ENCODE results near the gene CYP2S1. TPM values are rescaled to one million over a fixed set of nuclear protein-coding genes. Genes with fewer than 3 reads are reported as not detected.
"Not testable (repeated sequence)": the region's sequence is repeated elsewhere in the genome, so short reads cannot be mapped to it uniquely, and the experiment has no call there.

CYP2S1 gene
- total RNA-seq, 5 donors from 2014 or later (not counting 1 experiment from before 2014, with no cell fraction given) = 0.20 to 1.2 (median 0.51) TPM; not detected in 1

GRCh38 chr19:41175801-41176777, 16.9 kb upstream of the CYP2S1 start:
- no peaks in the 10 kb centered on the region for H3K9me3 ChIP-seq
- H3K4me3 Mint-ChIP-seq = peak overlapping the region; percentile 23 to 62 (median 41)
- no peak overlapping the region for H3K27ac ChIP-seq (ENCODE audit: low read length)
- H3K27me3 ChIP-seq (replicated peaks in 1 of 2; ENCODE audit: control insufficient read depth in 2 of 2, extremely low read depth in 1 of 2, insufficient read depth in 2 of 2, low read length in 1 of 2) = no peaks in the 10 kb centered on the region
- no peaks in the 10 kb centered on the region for H3K27me3 Mint-ChIP-seq
- no peaks in the 10 kb centered on the region for H3K9me3 Mint-ChIP-seq
- 19% methylated on average over 8 of the region's 14 CpGs for WGBS (ENCODE audit: insufficient coverage)
- H3K4me3 ChIP-seq (ENCODE audit: control insufficient read depth in 1 of 2, extremely low read depth in 1 of 2, low read length in 1 of 2) = no peak overlapping the region
- no peaks in the 10 kb centered on the region for H3K36me3 ChIP-seq (ENCODE audit: control insufficient read depth in 2 of 2, extremely low read depth in 1 of 2, insufficient read depth in 1 of 2, low read length in 1 of 2)
- peaks cover 11 to 19% (median 16%) of the 10 kb centered on the region in 3 donors for H3K4me1 Mint-ChIP-seq
- ATAC-seq (replicated peaks in 1 of 4) (peak; percentile 92 to 98 (median 96)), DNase-seq (peak in 27 of 35 experiments; percentile 3 to 65 (median 32))
- POLR2A ChIA-PET = no interaction called here
- CTCF ChIA-PET = no interaction called here
- peak overlapping the region; percentile 79 to 88 for H3K27ac Mint-ChIP-seq
- no peaks in the 10 kb centered on the region for H3K36me3 Mint-ChIP-seq
- H3K4me1 ChIP-seq (ENCODE audit: control insufficient read depth in 1 of 2, extremely low read depth in 1 of 2, insufficient read depth in 2 of 2, low read length in 2 of 2) = peaks cover 8 to 20% of the 10 kb centered on the region in 2 experiments

DNA sequence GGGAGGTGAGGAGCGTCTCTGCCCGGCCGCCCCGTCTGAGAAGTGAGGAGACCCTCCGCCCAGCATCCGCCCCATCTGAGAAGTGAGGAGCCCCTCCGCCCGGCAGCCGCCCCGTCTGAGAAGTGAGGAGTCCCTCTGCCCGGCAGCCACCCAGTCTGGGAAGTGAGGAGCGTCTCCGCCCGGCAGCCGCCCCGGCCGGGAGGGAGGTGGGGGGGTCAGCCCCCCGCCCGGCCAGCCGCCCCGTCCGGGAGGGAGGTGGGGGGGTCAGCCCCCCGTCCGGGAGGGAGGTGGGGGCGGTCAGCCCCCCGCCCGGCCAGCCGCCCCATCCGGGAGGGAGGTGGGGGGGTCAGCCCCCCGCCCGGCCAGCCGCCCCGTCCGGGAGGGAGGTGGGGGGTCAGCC, 12.8 kb upstream of the CYP2S1 start:
- ATAC-seq (replicated peaks in 1 of 4); H3K4me3 Mint-ChIP-seq; POLR2A ChIA-PET; H3K9me3 ChIP-seq; H3K27me3 Mint-ChIP-seq; DNase-seq; H3K9me3 Mint-ChIP-seq; H3K27ac Mint-ChIP-seq; H3K36me3 Mint-ChIP-seq; CTCF ChIA-PET; H3K27ac ChIP-seq (ENCODE audit: low read length); H3K4me3 ChIP-seq (ENCODE audit: control insufficient read depth in 1 of 2, extremely low read depth in 1 of 2, low read length in 1 of 2); H3K27me3 ChIP-seq (replicated peaks in 1 of 2; ENCODE audit: control insufficient read depth in 2 of 2, extremely low read depth in 1 of 2, insufficient read depth in 2 of 2, low read length in 1 of 2); H3K36me3 ChIP-seq (ENCODE audit: control insufficient read depth in 2 of 2, extremely low read depth in 1 of 2, insufficient read depth in 1 of 2, low read length in 1 of 2): not testable (repeated sequence)
- H3K4me1 Mint-ChIP-seq = peaks cover 11 to 14% (median 14%) of the 10 kb centered on the region in 3 donors
- peaks cover 8 to 20% of the 10 kb centered on the region in 2 experiments for H3K4me1 ChIP-seq (ENCODE audit: control insufficient read depth in 1 of 2, extremely low read depth in 1 of 2, insufficient read depth in 2 of 2, low read length in 2 of 2)
- WGBS (ENCODE audit: insufficient coverage) = no CpG with 5 or more reads among the region's 34 CpGs

DNA sequence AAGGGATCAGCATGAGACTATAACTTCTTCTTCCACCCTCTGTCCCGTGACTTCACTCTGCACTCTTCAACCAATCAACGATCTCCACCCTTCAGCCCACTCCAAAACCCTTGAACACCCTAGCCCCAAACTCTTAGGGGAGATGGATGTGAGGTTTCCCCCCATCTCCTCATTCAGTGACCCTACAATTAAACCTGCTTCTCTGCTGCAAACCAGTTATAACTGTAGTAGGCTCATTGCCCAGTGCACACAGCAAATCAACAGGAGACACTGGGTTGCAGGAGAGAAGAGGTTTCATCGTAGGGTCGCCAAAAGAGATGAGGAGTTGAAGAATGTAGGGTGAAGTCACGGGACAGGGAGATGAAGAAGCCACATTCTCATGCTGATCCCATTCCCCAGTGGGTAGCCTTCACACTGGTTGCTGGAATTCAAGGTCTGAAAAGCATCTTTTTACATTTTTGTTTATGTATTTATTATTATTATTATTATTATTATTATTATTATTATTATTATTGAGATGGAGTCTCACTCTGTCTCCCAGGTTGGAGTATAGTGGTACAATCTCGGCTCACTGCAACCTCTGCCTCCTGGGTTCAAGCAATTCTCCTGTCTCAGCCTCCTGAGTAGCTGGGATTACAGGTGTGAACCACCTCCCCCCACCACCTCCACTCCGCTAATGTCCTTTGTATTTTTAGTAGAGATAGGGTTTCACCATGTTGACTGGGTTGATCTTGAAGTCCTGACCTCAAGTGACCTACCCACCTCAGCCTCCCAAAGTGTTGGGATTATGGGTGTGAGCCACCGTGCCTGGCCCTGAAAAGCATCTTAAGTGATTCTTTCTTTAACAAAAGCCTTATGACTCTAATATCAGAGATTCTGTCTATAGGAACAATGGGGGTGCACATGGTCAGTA, 5.8 kb upstream of the CYP2S1 start:
- ChIA-PET CTCF (no interaction called here), POLR2A (no interaction called here)
- Histone ChIP-seq H3K4me1 (ENCODE audit: control insufficient read depth in 1 of 2, extremely low read depth in 1 of 2, insufficient read depth in 2 of 2, low read length in 2 of 2) (no peaks in the 10 kb centered on the region), H3K36me3 (ENCODE audit: control insufficient read depth in 2 of 2, extremely low read depth in 1 of 2, insufficient read depth in 1 of 2, low read length in 1 of 2) (no peaks in the 10 kb centered on the region), H3K27ac (ENCODE audit: low read length) (no peak overlapping the region), H3K27me3 (replicated peaks in 1 of 2; ENCODE audit: control insufficient read depth in 2 of 2, extremely low read depth in 1 of 2, insufficient read depth in 2 of 2, low read length in 1 of 2) (peaks cover 0 to 31% of the 10 kb centered on the region in 2 experiments), H3K4me3 (ENCODE audit: control insufficient read depth in 1 of 2, extremely low read depth in 1 of 2, low read length in 1 of 2) (no peak overlapping the region), H3K9me3 (no peaks in the 10 kb centered on the region)
- peaks cover 30 to 31% of the 10 kb centered on the region in 2 donors for H3K27me3 Mint-ChIP-seq
- no peak overlapping the region for H3K27ac Mint-ChIP-seq
- peaks cover 0 to 2% (median under 1%) of the 10 kb centered on the region in 3 donors for H3K4me1 Mint-ChIP-seq
- H3K9me3 Mint-ChIP-seq = no peaks in the 10 kb centered on the region
- no peaks in the 10 kb centered on the region for H3K36me3 Mint-ChIP-seq
- DNase-seq = no peak
- 67% methylated on average over 1 of the region's 8 CpGs for WGBS (ENCODE audit: insufficient coverage)
- no peak overlapping the region for H3K4me3 Mint-ChIP-seq
- ATAC-seq (replicated peaks in 1 of 4) = no peak

- ChIA-PET POLR2A (no interaction called here), CTCF (interaction anchor here in 1 of 2 donors (0.6 kb wide), 1 partner anchor 16 kb away, joined by 8 read pairs; no protein-coding TSS in a partner anchor)
- Histone ChIP-seq H3K27me3 (replicated peaks in 1 of 2; ENCODE audit: control insufficient read depth in 2 of 2, extremely low read depth in 1 of 2, insufficient read depth in 2 of 2, low read length in 1 of 2) (peaks cover 0 to 34% of the 10 kb centered on the region in 2 experiments), H3K9me3 (no peaks in the 10 kb centered on the region), H3K4me3 (ENCODE audit: control insufficient read depth in 1 of 2, extremely low read depth in 1 of 2, low read length in 1 of 2) (no peak overlapping the region), H3K4me1 (ENCODE audit: control insufficient read depth in 1 of 2, extremely low read depth in 1 of 2, insufficient read depth in 2 of 2, low read length in 2 of 2) (peaks cover 0 to 6% of the 10 kb centered on the region in 2 experiments), H3K27ac (ENCODE audit: low read length) (no peak overlapping the region), H3K36me3 (ENCODE audit: control insufficient read depth in 2 of 2, extremely low read depth in 1 of 2, insufficient read depth in 1 of 2, low read length in 1 of 2) (no peaks in the 10 kb centered on the region)
- Mint-ChIP-seq H3K4me3 (no peak overlapping the region), H3K36me3 (no peaks in the 10 kb centered on the region), H3K9me3 (no peaks in the 10 kb centered on the region), H3K27ac (no peak overlapping the region), H3K27me3 (peaks cover 36 to 37% of the 10 kb centered on the region in 2 donors), H3K4me1 (peaks cover 5 to 8% (median 5%) of the 10 kb centered on the region in 3 donors)
- no peak for DNase-seq
- WGBS (ENCODE audit: insufficient coverage) = 67% methylated on average over 1 of the region's 3 CpGs
- ATAC-seq (replicated peaks in 1 of 4) = no peak
These were observed 5.1 kb upstream of the CYP2S1 start for GRCh38 chr19:41187884-41188279.

- ATAC-seq (replicated peaks in 1 of 4) = no peak
- H3K36me3 ChIP-seq (ENCODE audit: control insufficient read depth in 2 of 2, extremely low read depth in 1 of 2, insufficient read depth in 1 of 2, low read length in 1 of 2) = no peaks in the 10 kb centered on the region
- no peak overlapping the region for H3K4me3 ChIP-seq (ENCODE audit: control insufficient read depth in 1 of 2, extremely low read depth in 1 of 2, low read length in 1 of 2)
- ChIA-PET POLR2A (no interaction called here), CTCF (interaction anchor here in 1 of 2 donors (0.7 kb wide), 1 partner anchor 119 kb away, joined by 3 read pairs; no protein-coding TSS in a partner anchor)
- peaks cover 0 to 22% of the 10 kb centered on the region in 2 experiments for H3K4me1 ChIP-seq (ENCODE audit: control insufficient read depth in 1 of 2, extremely low read depth in 1 of 2, insufficient read depth in 2 of 2, low read length in 2 of 2)
- WGBS (ENCODE audit: insufficient coverage) = no CpG with 5 or more reads among the region's 8 CpGs
- no peak for DNase-seq
- H3K27me3 Mint-ChIP-seq = peaks cover 35 to 48% of the 10 kb centered on the region in 2 donors
- H3K27me3 ChIP-seq (replicated peaks in 1 of 2; ENCODE audit: control insufficient read depth in 2 of 2, extremely low read depth in 1 of 2, insufficient read depth in 2 of 2, low read length in 1 of 2) = peaks cover 0 to 49% of the 10 kb centered on the region in 2 experiments
- H3K27ac ChIP-seq (ENCODE audit: low read length) = no peak overlapping the region
- H3K4me3 Mint-ChIP-seq = no peak overlapping the region
- no peak overlapping the region for H3K27ac Mint-ChIP-seq
- H3K36me3 Mint-ChIP-seq = no peaks in the 10 kb centered on the region
- no peaks in the 10 kb centered on the region for H3K9me3 Mint-ChIP-seq
- no peaks in the 10 kb centered on the region for H3K9me3 ChIP-seq
- H3K4me1 Mint-ChIP-seq = peaks cover 12 to 16% (median 16%) of the 10 kb centered on the region in 3 donors
These were observed 3.5 kb upstream of the CYP2S1 start for GRCh38 chr19:41189425-41190065.

Data from T-cell (primary cell).